SK-N-SH (cell line): Measurements from ENCODE around the gene FMO5. TPM values are rescaled to one million over a fixed set of nuclear protein-coding genes. Genes with fewer than 3 reads are reported as not detected.

Experiments used
- CTCF ChIA-PET: fragments of 300-600, 350-600 bp; formaldehyde crosslinking; extraction: SDS; loops from one replicate; lab custom pipeline; 2021; lab: Yijun Ruan, JAX
- POLR2A ChIA-PET: fragments of 350-600 bp; sonication (Branson Sonifier 250); formaldehyde crosslinking; extraction: SDS; loops from one replicate; lab custom pipeline; 2020; ENCODE audit warnings: antibody characterized with exemption, inconsistent platforms; lab: Yijun Ruan, JAX
- DNase-seq: peaks from one replicate; pipeline ENCODE4 v3.0.0; 2012
- H2AFZ ChIP-seq: fragments of 200-600 bp; sonication (generic); 2 replicates; pipeline ENCODE4 v1.8.1; 2016; ENCODE audit warnings: antibody characterized with exemption, mild to moderate bottlenecking, low read depth
- H3F3A ChIP-seq: fragments of 200-600 bp; sonication (generic); replicated peaks from 2 replicates; pipeline ENCODE3; 2016; ENCODE audit warnings: antibody characterized with exemption, mild to moderate bottlenecking; ENCODE audit not compliant: insufficient read depth
- H3K27ac ChIP-seq, 2 experiments: fragments of 200-500 bp in 1 of 2; fragments of 200-600 bp in 1 of 2; sonication (Bioruptor generic) in 1 of 2; sonication (generic), shearing (Covaris generic) in 1 of 2; 2 replicates each; pipeline versions ENCODE4 v1.5.1 to v1.6.1; 2014 to 2016; ENCODE audit warnings: low read depth in 2 of 2, inconsistent platforms in 1 of 2, low read length in 1 of 2, mild to moderate bottlenecking in 1 of 2, mixed read lengths in 1 of 2
- H3K27me3 ChIP-seq: fragments of 200-600 bp; sonication (generic), shearing (Covaris generic); 2 replicates; pipeline ENCODE4 v1.6.1; 2016; ENCODE audit warnings: mixed run types; ENCODE audit not compliant: insufficient read depth
- H3K36me3 ChIP-seq, 2 experiments: fragments of 200-500 bp in 1 of 2; fragments of 200-600 bp in 1 of 2; sonication (Bioruptor generic) in 1 of 2; sonication (generic) in 1 of 2; replicated peaks in 1 of 2; 2 replicates each; pipeline versions ENCODE3 to v1.5.1; 2014 to 2016; ENCODE audit warnings: low read length in 1 of 2, mild to moderate bottlenecking in 1 of 2; ENCODE audit not compliant: insufficient read depth in 2 of 2, control insufficient read depth in 1 of 2
- H3K4me1 ChIP-seq, 2 experiments: fragments of 200-500 bp in 1 of 2; fragments of 200-600 bp in 1 of 2; sonication (Bioruptor generic) in 1 of 2; sonication (generic), shearing (Covaris generic) in 1 of 2; 2 replicates each; pipeline versions ENCODE4 v1.5.1 to v1.6.1; 2014 to 2016; ENCODE audit warnings: low read depth in 1 of 2, low read length in 1 of 2, mixed run types in 1 of 2; ENCODE audit not compliant: insufficient read depth in 2 of 2, control insufficient read depth in 1 of 2
- H3K4me2 ChIP-seq: fragments of 200-600 bp; sonication (generic), shearing (Covaris generic); 2 replicates; pipeline ENCODE4 v1.6.1; 2017; ENCODE audit warnings: mixed run types
- H3K4me3 ChIP-seq, 2 experiments: fragments of 200-500 bp in 1 of 2; fragments of 200-600 bp in 1 of 2; sonication (Bioruptor generic) in 1 of 2; sonication (generic), shearing (Covaris generic) in 1 of 2; 2 replicates each; pipeline versions ENCODE4 v1.5.1 to v1.8.1; 2014 to 2016; ENCODE audit warnings: low read depth in 2 of 2, inconsistent platforms in 1 of 2, low read length in 1 of 2, mild to moderate bottlenecking in 1 of 2, mixed read lengths in 1 of 2, moderate library complexity in 1 of 2
- H3K79me2 ChIP-seq: fragments of 200-600 bp; sonication (generic); 2 replicates; pipeline ENCODE4 v1.8.1; 2017; ENCODE audit warnings: mild to moderate bottlenecking; ENCODE audit not compliant: insufficient read depth
- H3K9ac ChIP-seq: fragments of 200-600 bp; sonication (generic); 2 replicates; pipeline ENCODE4 v1.6.1; 2017; ENCODE audit warnings: mixed run types
- H3K9me2 ChIP-seq: fragments of 200-600 bp; sonication (generic); 2 replicates; pipeline ENCODE4 v1.6.1; 2017; ENCODE audit warnings: mixed run types
- H3K9me3 ChIP-seq: fragments of 200-600 bp; sonication (generic); 2 replicates; pipeline ENCODE4 v1.6.1; 2017; ENCODE audit warnings: mixed run types, mild to moderate bottlenecking, moderate library complexity
- H4K20me1 ChIP-seq: fragments of 200-600 bp; sonication (generic); 2 replicates; pipeline ENCODE4 v1.6.1; 2017; ENCODE audit warnings: mild to moderate bottlenecking, mixed run types; ENCODE audit not compliant: insufficient read depth
- FOSL2 ChIP-seq: IDR thresholded peaks from 2 replicates; pipeline ENCODE4 v1.4.0; 2012; ENCODE audit warnings: low read depth, mild to moderate bottlenecking, moderate library complexity, borderline replicate concordance
- GABPA ChIP-seq: IDR thresholded peaks from 2 replicates; pipeline ENCODE4 v1.4.0; 2012; ENCODE audit warnings: low read depth, mild to moderate bottlenecking
- GATA2 ChIP-seq: sonication (generic); formaldehyde crosslinking; IDR thresholded peaks from 2 replicates; pipeline ENCODE4 v1.5.0; 2020; ENCODE audit warnings: mild to moderate bottlenecking, missing genetic modification reagents
- IRF3 ChIP-seq: fragments of 150-350 bp; IDR thresholded peaks from 2 replicates; pipeline ENCODE4 v1.6.1; 2016; ENCODE audit warnings: mild to moderate bottlenecking, low read depth, low read length
- NRF1 ChIP-seq: IDR thresholded peaks from 2 replicates; pipeline ENCODE4 v1.6.1; 2012; ENCODE audit warnings: low read depth, mild to moderate bottlenecking, low read length
- PBX3 ChIP-seq: IDR thresholded peaks from 2 replicates; pipeline ENCODE4; 2012
- RFX5 ChIP-seq: IDR thresholded peaks from 2 replicates; pipeline ENCODE4 v1.6.1; 2012; ENCODE audit warnings: mild to moderate bottlenecking, improper control_type of control experiment, low read length
- RXRA ChIP-seq: IDR thresholded peaks from 2 replicates; pipeline ENCODE4 v1.4.0; 2012; ENCODE audit warnings: low read depth, mild to moderate bottlenecking, borderline replicate concordance
- SIN3A ChIP-seq: IDR thresholded peaks from 2 replicates; pipeline ENCODE4 v1.6.1; 2012; ENCODE audit warnings: low read depth, mild to moderate bottlenecking, low read length, moderate library complexity, borderline replicate concordance
- SMC3 ChIP-seq: IDR thresholded peaks from 2 replicates; pipeline ENCODE4 v1.6.1; 2012; ENCODE audit warnings: low read depth, low read length, improper control_type of control experiment
- TEAD4 ChIP-seq: IDR thresholded peaks from 2 replicates; pipeline ENCODE4 v1.4.0; 2012; ENCODE audit warnings: mild to moderate bottlenecking, borderline replicate concordance; ENCODE audit not compliant: insufficient read depth
- USF1 ChIP-seq: IDR thresholded peaks from 2 replicates; pipeline ENCODE4 v1.4.0; 2012; ENCODE audit warnings: low read depth, borderline replicate concordance
- YY1 ChIP-seq: IDR thresholded peaks from 2 replicates; pipeline ENCODE4 v1.4.0; 2012; ENCODE audit warnings: low read depth, mild to moderate bottlenecking
- WGBS: methylation state at CpG from one replicate; pipeline ENCODE4 v1.1.6; 2017; ENCODE audit warnings: low lambda C conversion rate; 5-methylcytosine and 5-hydroxymethylcytosine counted together
- polyA plus RNA-seq, 3 experiments: library from polyadenylated mRNA; depleted of rRNA; stranded (reverse); fragments of >200 nt; gene quantifications; 2 replicates each; pipeline ENCODE4 v1.2.3, GENCODE V29; 2012
- TF ChIP-seq, protein P1 (sequence below): IDR thresholded peaks from 2 replicates; pipeline ENCODE4 v1.6.1; 2012; ENCODE audit warnings: mild to moderate bottlenecking, low read depth, low read length, moderate library complexity
- TF ChIP-seq, protein P2 (sequence below): fragments of 200-600 bp; sonication (generic); IDR thresholded peaks from 2 replicates; pipeline ENCODE4 v1.6.1; 2017; ENCODE audit warnings: antibody characterized with exemption, mild to moderate bottlenecking, moderate library complexity

The FMO5 gene
- polyA plus RNA-seq, 1 of the 3 experiments (the other 2 are of a cell fraction): 0.30 TPM

DNA sequence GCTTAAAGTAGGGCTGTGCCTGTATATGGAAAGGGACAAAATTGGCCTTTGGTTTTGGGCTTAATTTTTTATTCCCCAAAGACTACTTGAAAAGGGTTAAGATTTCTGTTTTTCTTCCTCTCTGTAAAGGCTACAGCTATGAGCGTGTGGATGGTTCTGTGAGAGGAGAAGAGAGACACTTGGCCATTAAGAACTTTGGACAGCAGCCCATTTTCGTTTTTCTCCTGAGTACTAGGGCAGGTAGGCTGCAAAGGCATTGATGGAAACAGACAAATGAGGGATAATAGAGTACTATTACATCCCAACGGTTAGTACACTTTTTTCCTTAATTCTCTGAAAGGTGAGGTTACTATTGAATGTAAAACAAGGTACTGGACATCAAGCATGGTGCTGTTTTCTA is 46.9 kb upstream of the FMO5 start:
- Histone ChIP-seq H2AFZ (no peak overlapping the region), H3K79me2 (no peaks in the 10 kb centered on the region), H3K9ac (no peak overlapping the region), H3K27ac (no peak overlapping the region), H3K4me1 (peaks cover 6 to 9% of the 10 kb centered on the region in 2 experiments; a peak in 2 of 4 replicates), H3F3A (peaks cover 3% of the 10 kb centered on the region), H3K36me3 (peaks cover 47 to 76% of the 10 kb centered on the region in 2 experiments)
- TF ChIP-seq RXRA: no peak
- TF ChIP-seq, protein P1, sequence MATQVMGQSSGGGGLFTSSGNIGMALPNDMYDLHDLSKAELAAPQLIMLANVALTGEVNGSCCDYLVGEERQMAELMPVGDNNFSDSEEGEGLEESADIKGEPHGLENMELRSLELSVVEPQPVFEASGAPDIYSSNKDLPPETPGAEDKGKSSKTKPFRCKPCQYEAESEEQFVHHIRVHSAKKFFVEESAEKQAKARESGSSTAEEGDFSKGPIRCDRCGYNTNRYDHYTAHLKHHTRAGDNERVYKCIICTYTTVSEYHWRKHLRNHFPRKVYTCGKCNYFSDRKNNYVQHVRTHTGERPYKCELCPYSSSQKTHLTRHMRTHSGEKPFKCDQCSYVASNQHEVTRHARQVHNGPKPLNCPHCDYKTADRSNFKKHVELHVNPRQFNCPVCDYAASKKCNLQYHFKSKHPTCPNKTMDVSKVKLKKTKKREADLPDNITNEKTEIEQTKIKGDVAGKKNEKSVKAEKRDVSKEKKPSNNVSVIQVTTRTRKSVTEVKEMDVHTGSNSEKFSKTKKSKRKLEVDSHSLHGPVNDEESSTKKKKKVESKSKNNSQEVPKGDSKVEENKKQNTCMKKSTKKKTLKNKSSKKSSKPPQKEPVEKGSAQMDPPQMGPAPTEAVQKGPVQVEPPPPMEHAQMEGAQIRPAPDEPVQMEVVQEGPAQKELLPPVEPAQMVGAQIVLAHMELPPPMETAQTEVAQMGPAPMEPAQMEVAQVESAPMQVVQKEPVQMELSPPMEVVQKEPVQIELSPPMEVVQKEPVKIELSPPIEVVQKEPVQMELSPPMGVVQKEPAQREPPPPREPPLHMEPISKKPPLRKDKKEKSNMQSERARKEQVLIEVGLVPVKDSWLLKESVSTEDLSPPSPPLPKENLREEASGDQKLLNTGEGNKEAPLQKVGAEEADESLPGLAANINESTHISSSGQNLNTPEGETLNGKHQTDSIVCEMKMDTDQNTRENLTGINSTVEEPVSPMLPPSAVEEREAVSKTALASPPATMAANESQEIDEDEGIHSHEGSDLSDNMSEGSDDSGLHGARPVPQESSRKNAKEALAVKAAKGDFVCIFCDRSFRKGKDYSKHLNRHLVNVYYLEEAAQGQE: 0 out of 2 replicates have a peak, but pooled peaks have one; percentile 37
- TF ChIP-seq, all 33 proteins: peak for 1
- ChIA-PET CTCF (interaction anchor here (0.8 to 4.6 kb wide), 6 partner anchors 13 to 117 kb away, joined by 3 to 51 read pairs (median 8); partner anchors contain the start of gene FMO5), POLR2A (no interaction called here)
- WGBS: 67% methylated on average over 3 of the region's 3 CpGs
- no peak for DNase-seq
- no peaks in the 10 kb centered on the region for H4K20me1 ChIP-seq
- no peaks in the 10 kb centered on the region for H3K9me3 ChIP-seq
- H3K27me3 ChIP-seq: no peaks in the 10 kb centered on the region
- H3K4me2 ChIP-seq: no peak overlapping the region
- no peaks in the 10 kb centered on the region for H3K9me2 ChIP-seq
- H3K4me3 ChIP-seq: no peak overlapping the region

- Histone ChIP-seq H3K9me3 (no peaks in the 10 kb centered on the region), H3K36me3 (peaks cover 47 to 76% of the 10 kb centered on the region in 2 experiments), H3K27ac (no peak overlapping the region), H3K9ac (no peak overlapping the region), H3K4me3 (no peak overlapping the region), H3K4me1 (peaks cover 6 to 9% of the 10 kb centered on the region in 2 experiments; a peak in 2 of 4 replicates), H3F3A (peaks cover 3% of the 10 kb centered on the region), H3K79me2 (no peaks in the 10 kb centered on the region), H3K27me3 (no peaks in the 10 kb centered on the region), H3K9me2 (no peaks in the 10 kb centered on the region), H4K20me1 (no peaks in the 10 kb centered on the region), H2AFZ (no peak overlapping the region), H3K4me2 (no peak overlapping the region)
- DNase-seq: no peak
- CTCF ChIA-PET: interaction anchor here (1.1 to 1.2 kb wide), 2 partner anchors 14 to 119 kb away, joined by 3 to 4 read pairs; no protein-coding TSS in a partner anchor
- 66% methylated on average over 2 of the region's 2 CpGs for WGBS
- TF ChIP-seq YY1 (no peak), SIN3A (no peak), NRF1 (no peak), TEAD4 (no peak), FOSL2 (no peak), RFX5 (no peak), GABPA (no peak), PBX3 (no peak), GATA2 (no peak), USF1 (no peak), SMC3 (no peak), IRF3 (no peak)
- TF ChIP-seq, protein P2, sequence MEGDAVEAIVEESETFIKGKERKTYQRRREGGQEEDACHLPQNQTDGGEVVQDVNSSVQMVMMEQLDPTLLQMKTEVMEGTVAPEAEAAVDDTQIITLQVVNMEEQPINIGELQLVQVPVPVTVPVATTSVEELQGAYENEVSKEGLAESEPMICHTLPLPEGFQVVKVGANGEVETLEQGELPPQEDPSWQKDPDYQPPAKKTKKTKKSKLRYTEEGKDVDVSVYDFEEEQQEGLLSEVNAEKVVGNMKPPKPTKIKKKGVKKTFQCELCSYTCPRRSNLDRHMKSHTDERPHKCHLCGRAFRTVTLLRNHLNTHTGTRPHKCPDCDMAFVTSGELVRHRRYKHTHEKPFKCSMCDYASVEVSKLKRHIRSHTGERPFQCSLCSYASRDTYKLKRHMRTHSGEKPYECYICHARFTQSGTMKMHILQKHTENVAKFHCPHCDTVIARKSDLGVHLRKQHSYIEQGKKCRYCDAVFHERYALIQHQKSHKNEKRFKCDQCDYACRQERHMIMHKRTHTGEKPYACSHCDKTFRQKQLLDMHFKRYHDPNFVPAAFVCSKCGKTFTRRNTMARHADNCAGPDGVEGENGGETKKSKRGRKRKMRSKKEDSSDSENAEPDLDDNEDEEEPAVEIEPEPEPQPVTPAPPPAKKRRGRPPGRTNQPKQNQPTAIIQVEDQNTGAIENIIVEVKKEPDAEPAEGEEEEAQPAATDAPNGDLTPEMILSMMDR: no peak
- POLR2A ChIA-PET: no interaction called here
Observed at GRCh38 chr1:147270721-147271120, 45.6 kb upstream of the FMO5 start.
